CD4-positive, alpha-beta memory T cell (primary cell): ENCODE measurements around the gene ICAM1. TPM values are rescaled to one million over a fixed set of nuclear protein-coding genes. Genes with fewer than 3 reads are reported as not detected.
A peak's percentile ranks its signal among the peaks of the same experiment; 100 is the strongest.

ENCODE experiments used
- CTCF ChIA-PET: fragments of 350-600 bp; sonication (Branson Sonifier 250); formaldehyde crosslinking; loops from one replicate; lab custom pipeline; 2021; ENCODE audit warnings: inconsistent platforms; ENCODE audit not compliant: partially characterized antibody; lab: Charles Lee
- POLR2A ChIA-PET: fragments of 350-600 bp; sonication (Branson Sonifier 250); formaldehyde crosslinking; loops from one replicate; lab custom pipeline; 2021; ENCODE audit not compliant: partially characterized antibody; lab: Charles Lee
- DNase-seq, 5 donors: peaks; one replicate each; pipeline versions ENCODE4 v3.0.0 to v3.0.0-alpha.2; 2020 to 2022; ENCODE audit warnings: mixed read lengths in 1 of 5
- H3K27ac ChIP-seq: one replicate; pipeline ENCODE4 v1.7.0; 2013; ENCODE audit warnings: low read depth, low read length
- H3K27me3 ChIP-seq: 2 replicates; pipeline ENCODE4 v1.7.0; 2013; ENCODE audit warnings: mild to moderate bottlenecking, low read length, moderate library complexity; ENCODE audit not compliant: insufficient read depth
- H3K36me3 ChIP-seq: 2 replicates; pipeline ENCODE4 v1.7.0; 2013; ENCODE audit warnings: mild to moderate bottlenecking, low read length, moderate library complexity; ENCODE audit not compliant: insufficient read depth
- H3K4me1 ChIP-seq: 2 replicates; pipeline ENCODE4 v1.7.0; 2013; ENCODE audit warnings: mild to moderate bottlenecking, low read length, moderate library complexity; ENCODE audit not compliant: insufficient read depth
- H3K4me3 ChIP-seq, 2 donors: one replicate each; pipeline ENCODE4 v1.7.0; 2013; ENCODE audit warnings: low read length in 2 of 2, mild to moderate bottlenecking in 1 of 2
- H3K9me3 ChIP-seq, 2 donors: one replicate each; pipeline ENCODE4 v1.7.0; 2013; ENCODE audit warnings: low read length in 2 of 2, control low read depth in 1 of 2; ENCODE audit not compliant: control insufficient read depth in 1 of 2
- H3K27ac Mint-ChIP-seq, 7 donors: one replicate each; pipeline ENCODE4 v1.8.0; 2020 to 2021; ENCODE audit warnings: mixed read lengths in 7 of 7, mild to moderate bottlenecking in 6 of 7, inconsistent platforms in 3 of 7, moderate library complexity in 3 of 7
- H3K27me3 Mint-ChIP-seq, 2 donors: one replicate each; pipeline ENCODE4 v1.8.0; 2020 to 2021; ENCODE audit warnings: mixed read lengths in 2 of 2
- H3K36me3 Mint-ChIP-seq, 2 donors: one replicate each; pipeline ENCODE4 v1.8.0; 2020 to 2021; ENCODE audit warnings: mixed read lengths in 2 of 2, inconsistent platforms in 1 of 2, mild to moderate bottlenecking in 1 of 2
- H3K4me1 Mint-ChIP-seq, 4 donors: one replicate each; pipeline ENCODE4 v1.8.0; 2020 to 2021; ENCODE audit warnings: mixed read lengths in 4 of 4, mild to moderate bottlenecking in 1 of 4
- H3K4me3 Mint-ChIP-seq, 8 donors: one replicate each; pipeline ENCODE4 v1.8.0; 2020 to 2021; ENCODE audit warnings: mixed read lengths in 8 of 8, mild to moderate bottlenecking in 7 of 8, moderate library complexity in 6 of 8, inconsistent platforms in 3 of 8
- H3K9me3 Mint-ChIP-seq, 8 donors: one replicate each; pipeline ENCODE4 v1.8.0; 2020 to 2021; ENCODE audit warnings: mixed read lengths in 8 of 8, mild to moderate bottlenecking in 5 of 8, inconsistent platforms in 3 of 8, moderate library complexity in 1 of 8
- intact Hi-C: fragments of 100-400 bp; cut with micrococcal nuclease; formaldehyde crosslinking; loops from one replicate; pipeline ENCODE4 v1.15.1; 2023
- polyA plus RNA-seq, 2 donors: library from polyadenylated mRNA; unstranded; fragments of 300-500 nt; fragmentation: Illumina TruSeq; gene quantifications; one replicate each; pipeline ENCODE4 v1.2.3, GENCODE V29; 2021
- total RNA-seq, 2 experiments: library from RNA; stranded (reverse); gene quantifications; one replicate each; pipeline ENCODE4 v1.2.3, GENCODE V29; 2021

ICAM1 gene
- total RNA-seq (1 to 10 TPM; 7.5 to 8.2 TPM), polyA plus RNA-seq (1 to 10 TPM; 2.5 to 8.1 TPM)

GRCh38 chr19:10270616-10271394 lies at the start of gene ICAM1:
TSS of gene ICAM1 (plus strand) at chr19:10271120. CDS start at chr19:10271160, 40 bp downstream.
- ChIA-PET POLR2A (interaction anchor here (0.7 to 4.7 kb wide), 30 partner anchors 8 to 167 kb away, joined by 3 to 111 read pairs (median 6); partner anchors contain the start of genes CDC37, FDX2, ICAM4 and ICAM5), CTCF (interaction anchor here (0.6 to 9.8 kb wide), 27 partner anchors 8 to 208 kb away, joined by 3 to 235 read pairs (median 5); partner anchors contain the start of genes CDC37, ICAM4, ICAM5 and TYK2)
- H3K36me3 ChIP-seq, result no peaks in the 10 kb centered on the region
- peak; percentile 67 to 82 (median 69) for DNase-seq
- H3K4me1 ChIP-seq, result peaks cover 34% of the 10 kb centered on the region
- H3K4me1 Mint-ChIP-seq, result peaks cover 9 to 42% (median 24%) of the 10 kb centered on the region in 4 donors
- H3K4me3 ChIP-seq, result peak within 1 kb of the TSS; percentile 57 to 82
- no peaks in the 10 kb centered on the region for H3K27me3 ChIP-seq
- H3K9me3 ChIP-seq, result no peaks in the 10 kb centered on the region
- H3K27ac ChIP-seq, result peak within 1 kb of the TSS; percentile 88
- H3K4me3 Mint-ChIP-seq, result peak within 1 kb of the TSS; percentile 81 to 91 (median 86)
- H3K9me3 Mint-ChIP-seq, result no peaks in the 10 kb centered on the region
- peak within 1 kb of the TSS; percentile 91 to 96 (median 95) for H3K27ac Mint-ChIP-seq
- peaks cover 0 to 16% of the 10 kb centered on the region in 2 donors for H3K36me3 Mint-ChIP-seq
- no peaks in the 10 kb centered on the region for H3K27me3 Mint-ChIP-seq
- intact Hi-C loops, result loop anchor here (1.0 to 2.0 kb wide), 3 partner anchors 18 to 110 kb away; partner anchors contain the start of genes ICAM5, RAVER1 and TYK2

GRCh38 chr19:10222201-10222890 lies 48.6 kb upstream of the ICAM1 start:
- ChIA-PET CTCF (interaction anchor here (0.9 to 3.0 kb wide), 2 partner anchors 20 to 27 kb away, joined by 4 to 23 read pairs; no protein-coding TSS in a partner anchor), POLR2A (interaction anchor here (0.8 kb wide), 1 partner anchor 14 kb away, joined by 5 read pairs; no protein-coding TSS in a partner anchor)

GRCh38 chr19:10223488-10224213 lies 47.3 kb upstream of the ICAM1 start:
- intact Hi-C loops, result no loop called here
- H3K4me1 ChIP-seq, result peaks cover 20% of the 10 kb centered on the region
- peak overlapping the region in 1 of 7 donors; percentile 43 for H3K27ac Mint-ChIP-seq
- POLR2A ChIA-PET, result interaction anchor here (1.1 kb wide), 1 partner anchor 13 kb away, joined by 3 read pairs; no protein-coding TSS in a partner anchor
- H3K4me3 Mint-ChIP-seq, result no peak overlapping the region
- H3K27me3 Mint-ChIP-seq, result no peaks in the 10 kb centered on the region
- H3K27me3 ChIP-seq, result no peaks in the 10 kb centered on the region
- peaks cover 7 to 28% (median 11%) of the 10 kb centered on the region in 4 donors for H3K4me1 Mint-ChIP-seq
- no peak for DNase-seq
- no peak overlapping the region for H3K4me3 ChIP-seq
- peaks cover 3% of the 10 kb centered on the region for H3K36me3 ChIP-seq
- H3K36me3 Mint-ChIP-seq, result peaks cover 8 to 15% of the 10 kb centered on the region in 2 donors
- no peak overlapping the region for H3K27ac ChIP-seq
- CTCF ChIA-PET, result interaction anchor here (0.7 kb wide), 2 partner anchors 35 to 56 kb away, joined by 3 to 4 read pairs; no protein-coding TSS in a partner anchor
- no peaks in the 10 kb centered on the region for H3K9me3 ChIP-seq
- no peaks in the 10 kb centered on the region for H3K9me3 Mint-ChIP-seq

More at GRCh38 chr19:10222201-10222890, 48.6 kb upstream of the ICAM1 start:
- H3K36me3 Mint-ChIP-seq, result peaks cover 8 to 15% of the 10 kb centered on the region in 2 donors
- H3K27ac ChIP-seq, result no peak overlapping the region
- H3K27me3 ChIP-seq, result no peaks in the 10 kb centered on the region
- no peaks in the 10 kb centered on the region for H3K9me3 ChIP-seq
- no peak overlapping the region for H3K4me3 Mint-ChIP-seq
- no peak for DNase-seq
- no peak overlapping the region for H3K4me3 ChIP-seq
- no peaks in the 10 kb centered on the region for H3K9me3 Mint-ChIP-seq
- peak overlapping the region in 3 of 7 donors; percentile 19 to 79 (median 62) for H3K27ac Mint-ChIP-seq
- H3K4me1 Mint-ChIP-seq, result peaks cover 7 to 27% (median 11%) of the 10 kb centered on the region in 4 donors
- H3K4me1 ChIP-seq, result peaks cover 15% of the 10 kb centered on the region
- H3K27me3 Mint-ChIP-seq, result no peaks in the 10 kb centered on the region
- intact Hi-C loops, result no loop called here
- peaks cover 3% of the 10 kb centered on the region for H3K36me3 ChIP-seq

- Histone ChIP-seq H3K36me3 (peaks cover 3% of the 10 kb centered on the region), H3K4me3 (no peak overlapping the region), H3K9me3 (no peaks in the 10 kb centered on the region), H3K27ac (no peak overlapping the region), H3K27me3 (no peaks in the 10 kb centered on the region), H3K4me1 (peaks cover 22% of the 10 kb centered on the region)
- H3K27ac Mint-ChIP-seq, result peak overlapping the region in 1 of 7 donors; percentile 75
- H3K36me3 Mint-ChIP-seq, result peaks cover 8 to 15% of the 10 kb centered on the region in 2 donors
- no peak for DNase-seq
- no peak overlapping the region for H3K4me3 Mint-ChIP-seq
- intact Hi-C loops, result no loop called here
- POLR2A ChIA-PET, result interaction anchor here (1.1 kb wide), 1 partner anchor 12 kb away, joined by 3 read pairs; no protein-coding TSS in a partner anchor
- no peaks in the 10 kb centered on the region for H3K27me3 Mint-ChIP-seq
- CTCF ChIA-PET, result no interaction called here
- H3K9me3 Mint-ChIP-seq, result no peaks in the 10 kb centered on the region
- H3K4me1 Mint-ChIP-seq, result peaks cover 7 to 35% (median 15%) of the 10 kb centered on the region in 4 donors
Measured at GRCh38 chr19:10224337-10224736, 46.6 kb upstream of the ICAM1 start.

GRCh38 chr19:10226021-10226375 lies 44.9 kb upstream of the ICAM1 start:
- peaks cover 8 to 19% of the 10 kb centered on the region in 2 donors for H3K36me3 Mint-ChIP-seq

GRCh38 chr19:10226376-10227025 lies 44.4 kb upstream of the ICAM1 start:
- H3K4me3 Mint-ChIP-seq, result peak overlapping the region in 1 of 8 donors; percentile 52
- POLR2A ChIA-PET, result interaction anchor here (1.3 to 5.8 kb wide), 2 partner anchors 10 to 24 kb away, joined by 5 to 67 read pairs; partner anchors contain the start of gene MRPL4

More at GRCh38 chr19:10226021-10226375, 44.9 kb upstream of the ICAM1 start:
- H3K9me3 Mint-ChIP-seq, result no peaks in the 10 kb centered on the region
- ChIA-PET CTCF (interaction anchor here (0.8 to 8.8 kb wide), 3 partner anchors 24 to 187 kb away, joined by 3 to 132 read pairs (median 3); partner anchors contain the start of gene MRPL4), POLR2A (interaction anchor here (1.3 to 5.8 kb wide), 2 partner anchors 10 to 24 kb away, joined by 5 to 67 read pairs; partner anchors contain the start of gene MRPL4)
- peaks cover 3% of the 10 kb centered on the region for H3K36me3 ChIP-seq
- peaks cover 20% of the 10 kb centered on the region for H3K4me1 ChIP-seq
- no peaks in the 10 kb centered on the region for H3K27me3 ChIP-seq
- intact Hi-C loops, result no loop called here
- peak overlapping the region in 4 of 7 donors; percentile 17 to 77 (median 42) for H3K27ac Mint-ChIP-seq
- H3K9me3 ChIP-seq, result no peaks in the 10 kb centered on the region
- peaks cover 10 to 30% (median 20%) of the 10 kb centered on the region in 4 donors for H3K4me1 Mint-ChIP-seq
- no peak for DNase-seq
- no peaks in the 10 kb centered on the region for H3K27me3 Mint-ChIP-seq
- no peak overlapping the region for H3K27ac ChIP-seq
- H3K4me3 Mint-ChIP-seq, result no peak overlapping the region
- no peak overlapping the region for H3K4me3 ChIP-seq

More at GRCh38 chr19:10226376-10227025, 44.4 kb upstream of the ICAM1 start:
- peaks cover 10 to 30% (median 22%) of the 10 kb centered on the region in 4 donors for H3K4me1 Mint-ChIP-seq
- H3K27ac Mint-ChIP-seq, result peak overlapping the region in 4 of 7 donors; percentile 17 to 79 (median 52)
- no peaks in the 10 kb centered on the region for H3K27me3 Mint-ChIP-seq
- H3K27me3 ChIP-seq, result no peaks in the 10 kb centered on the region
- peaks cover 20% of the 10 kb centered on the region for H3K4me1 ChIP-seq
- no peaks in the 10 kb centered on the region for H3K9me3 ChIP-seq
- DNase-seq, result no peak
- no peak overlapping the region for H3K27ac ChIP-seq
- peaks cover 3% of the 10 kb centered on the region for H3K36me3 ChIP-seq
- no peak overlapping the region for H3K4me3 ChIP-seq
- CTCF ChIA-PET, result interaction anchor here (1.0 to 8.8 kb wide), 2 partner anchors 24 to 28 kb away, joined by 3 to 132 read pairs; partner anchors contain the start of gene MRPL4
- peaks cover 8 to 19% of the 10 kb centered on the region in 2 donors for H3K36me3 Mint-ChIP-seq
- intact Hi-C loops, result no loop called here
- H3K9me3 Mint-ChIP-seq, result no peaks in the 10 kb centered on the region
